Large intestine (tissue), 3 donors: ENCODE results near the gene TST. TPM values are rescaled to one million over a fixed set of nuclear protein-coding genes. Genes with fewer than 3 reads are reported as not detected.

ENCODE experiments used
- DNase-seq, 2 donors: peaks; one replicate each; pipeline versions ENCODE4 v3.0.0 to v3.0.0-alpha.2; 2013
- H3K27ac ChIP-seq: one replicate; pipeline ENCODE4 v1.5.1; 2013; ENCODE audit warnings: low read length
- H3K27me3 ChIP-seq: 2 replicates; pipeline ENCODE4 v1.6.1; 2013; ENCODE audit warnings: low read length; ENCODE audit not compliant: control insufficient read depth, insufficient read depth
- H3K36me3 ChIP-seq: 2 replicates; pipeline ENCODE4 v1.6.1; 2013; ENCODE audit warnings: low read length; ENCODE audit not compliant: control insufficient read depth, insufficient read depth
- H3K4me1 ChIP-seq: one replicate; pipeline ENCODE4 v1.6.1; 2013; ENCODE audit warnings: low read length; ENCODE audit not compliant: control insufficient read depth, insufficient read depth
- H3K4me3 ChIP-seq: one replicate; pipeline ENCODE4 v1.5.1; 2013; ENCODE audit warnings: low read length
- H3K9me3 ChIP-seq: one replicate; pipeline ENCODE4 v1.6.1; 2013; ENCODE audit warnings: mild to moderate bottlenecking, low read depth, low read length, moderate library complexity; ENCODE audit not compliant: control insufficient read depth
- WGBS: methylation state at CpG from one replicate; pipeline ENCODE4 v1.1.5; 2013; ENCODE audit warnings: low lambda C conversion rate; ENCODE audit not compliant: insufficient coverage; 5-methylcytosine and 5-hydroxymethylcytosine counted together
- polyA plus RNA-seq: library from polyadenylated mRNA; unstranded; fragments of 120-200 nt; gene quantifications from one replicate; pipeline ENCODE4 v1.2.1, GENCODE V29; 2013

TST gene
- polyA plus RNA-seq, 1 donor, result 87.6 TPM

GRCh38 chr22:37032535-37033460, 13.6 kb upstream of the TST start:
- Histone ChIP-seq H3K4me1 (peaks cover 66% of the 10 kb centered on the region), H3K9me3 (no peaks in the 10 kb centered on the region), H3K27me3 (no peaks in the 10 kb centered on the region), H3K36me3 (peaks cover 31% of the 10 kb centered on the region), H3K27ac (peak overlapping the region; percentile 99), H3K4me3 (peak overlapping the region; percentile 27)
- DNase-seq, result peak; percentile 95 to 98
- 0% methylated on average over 1 of the region's 18 CpGs for WGBS

DNA sequence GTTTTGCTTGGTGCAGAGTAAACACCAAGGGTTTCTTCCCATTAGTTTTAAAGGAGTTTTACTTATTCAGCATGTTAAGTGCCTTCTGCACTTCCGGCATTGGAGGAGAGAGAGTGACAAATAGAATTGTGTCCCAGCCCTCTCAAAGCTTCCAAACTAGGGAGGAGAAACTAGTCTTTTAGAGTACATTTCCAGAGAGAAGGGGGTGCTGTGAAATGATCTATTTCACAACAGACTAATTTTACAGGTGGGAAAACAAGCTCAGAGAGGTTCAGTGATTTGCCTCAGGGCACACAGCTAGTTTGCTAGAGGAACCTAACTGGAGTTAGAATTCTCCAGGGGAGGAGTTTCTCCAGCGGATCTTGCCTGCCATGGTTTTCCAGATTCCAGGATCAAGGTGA, 12.9 kb upstream of the TST start:
- no peaks in the 10 kb centered on the region for H3K27me3 ChIP-seq
- H3K4me1 ChIP-seq, result peaks cover 73% of the 10 kb centered on the region
- DNase-seq, result no peak
- H3K27ac ChIP-seq, result peak overlapping the region; percentile 99
- H3K36me3 ChIP-seq, result peaks cover 37% of the 10 kb centered on the region
- H3K9me3 ChIP-seq, result no peaks in the 10 kb centered on the region
- no CpG with 5 or more reads among the region's 2 CpGs for WGBS
- peak overlapping the region; percentile 27 for H3K4me3 ChIP-seq

DNA sequence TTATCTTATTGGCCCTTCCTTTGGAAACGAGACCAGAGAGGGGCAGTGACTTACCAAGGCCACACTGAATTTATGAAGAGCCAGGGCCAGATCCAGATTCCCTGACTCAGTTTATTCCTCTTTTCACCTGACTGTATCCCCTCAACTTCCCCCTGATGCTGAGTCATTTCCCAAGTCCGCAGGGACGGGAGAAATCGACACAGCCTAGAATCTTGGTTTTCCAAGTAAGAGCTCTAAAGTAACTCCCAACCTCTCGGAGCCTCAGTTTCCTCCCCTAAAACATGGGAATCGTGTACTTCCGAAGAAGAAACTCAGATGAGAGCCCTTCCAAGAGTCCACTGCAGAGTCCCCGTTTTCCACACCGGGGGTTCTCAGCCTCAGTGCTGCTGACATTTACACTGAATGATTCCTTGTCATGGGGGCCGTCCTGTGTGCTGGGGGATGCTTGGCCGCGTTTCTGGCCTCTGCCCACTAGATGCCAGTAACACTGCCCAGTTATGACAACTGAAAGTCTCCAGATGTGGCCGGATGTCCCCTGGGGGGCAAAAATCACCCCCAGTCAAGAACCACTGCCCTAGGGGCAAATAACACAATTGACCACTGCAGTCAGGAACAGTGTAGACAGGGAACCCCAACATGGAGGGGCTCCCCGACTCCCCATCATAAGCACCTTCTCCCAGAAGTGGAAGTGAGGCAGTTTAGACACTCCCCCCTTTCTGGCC, 11.5 kb upstream of the TST start:
- peaks cover 80% of the 10 kb centered on the region for H3K4me1 ChIP-seq
- DNase-seq, result no peak
- H3K27ac ChIP-seq, result peak overlapping the region; percentile 99
- 100% methylated on average over 1 of the region's 14 CpGs for WGBS
- H3K4me3 ChIP-seq, result no peak overlapping the region
- no peaks in the 10 kb centered on the region for H3K27me3 ChIP-seq
- peaks cover 50% of the 10 kb centered on the region for H3K36me3 ChIP-seq
- no peaks in the 10 kb centered on the region for H3K9me3 ChIP-seq

GRCh38 chr22:37028692-37029674, 9.7 kb upstream of the TST start:
- H3K9me3 ChIP-seq, result peaks cover 9% of the 10 kb centered on the region
- no peaks in the 10 kb centered on the region for H3K27me3 ChIP-seq
- WGBS, result no CpG with 5 or more reads among the region's 22 CpGs
- H3K27ac ChIP-seq, result peak overlapping the region; percentile 29
- peaks cover 70% of the 10 kb centered on the region for H3K4me1 ChIP-seq
- peaks cover 66% of the 10 kb centered on the region for H3K36me3 ChIP-seq
- DNase-seq, result peak in 1 of 2 donors; percentile 44
- H3K4me3 ChIP-seq, result no peak overlapping the region

- H3K4me3 ChIP-seq, result no peak overlapping the region
- H3K9me3 ChIP-seq, result peaks cover 11% of the 10 kb centered on the region
- peak overlapping the region; percentile 13 for H3K27ac ChIP-seq
- 70% methylated on average over 3 of the region's 7 CpGs for WGBS
- peaks cover 66% of the 10 kb centered on the region for H3K36me3 ChIP-seq
- peaks cover 64% of the 10 kb centered on the region for H3K4me1 ChIP-seq
- DNase-seq, result peak in 1 of 2 donors; percentile 50
- no peaks in the 10 kb centered on the region for H3K27me3 ChIP-seq
These were observed 8.3 kb upstream of the TST start for GRCh38 chr22:37027556-37027955.

DNA sequence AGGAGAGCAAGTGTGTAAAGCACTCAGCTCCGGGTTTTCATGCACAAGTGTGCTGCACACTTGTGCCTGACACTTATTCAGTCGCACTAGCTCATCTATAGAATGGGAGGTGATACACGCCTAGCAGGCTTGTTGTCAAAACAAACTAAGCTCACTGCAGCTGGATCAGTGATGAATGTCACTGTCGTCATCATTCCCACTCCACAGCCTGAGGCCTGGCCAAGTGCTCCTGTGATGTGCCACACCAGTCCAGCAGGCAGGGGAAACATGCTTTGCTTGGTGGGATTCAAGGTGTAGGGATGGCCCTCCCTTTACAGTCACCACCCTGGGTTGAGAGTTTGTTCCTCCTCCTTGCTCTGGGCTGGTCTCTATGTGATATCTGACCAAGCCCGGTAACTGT, 7.1 kb upstream of the TST start:
- Histone ChIP-seq H3K4me1 (peaks cover 63% of the 10 kb centered on the region), H3K9me3 (peaks cover 11% of the 10 kb centered on the region), H3K27ac (peak overlapping the region; percentile 93), H3K27me3 (no peaks in the 10 kb centered on the region), H3K4me3 (peak overlapping the region; percentile 48), H3K36me3 (peaks cover 66% of the 10 kb centered on the region)
- no CpG with 5 or more reads among the region's 5 CpGs for WGBS
- no peak for DNase-seq

GRCh38 chr22:37025500-37026070, 6.3 kb upstream of the TST start:
- peak overlapping the region; percentile 48 for H3K4me3 ChIP-seq

GRCh38 chr22:37024339-37025157, 5.3 kb upstream of the TST start:
- Histone ChIP-seq H3K9me3 (peaks cover 11% of the 10 kb centered on the region), H3K36me3 (peaks cover 49% of the 10 kb centered on the region), H3K4me1 (peaks cover 69% of the 10 kb centered on the region), H3K27me3 (no peaks in the 10 kb centered on the region), H3K4me3 (peak overlapping the region; percentile 48), H3K27ac (peak overlapping the region; percentile 93)
- no CpG with 5 or more reads among the region's 71 CpGs for WGBS
- no peak for DNase-seq

More at GRCh38 chr22:37025500-37026070, 6.3 kb upstream of the TST start:
- DNase-seq, result no peak
- H3K27ac ChIP-seq, result peak overlapping the region; percentile 93
- H3K4me1 ChIP-seq, result peaks cover 65% of the 10 kb centered on the region
- no peaks in the 10 kb centered on the region for H3K27me3 ChIP-seq
- H3K36me3 ChIP-seq, result peaks cover 59% of the 10 kb centered on the region
- WGBS, result no CpG with 5 or more reads among the region's 10 CpGs
- H3K9me3 ChIP-seq, result peaks cover 11% of the 10 kb centered on the region

DNA sequence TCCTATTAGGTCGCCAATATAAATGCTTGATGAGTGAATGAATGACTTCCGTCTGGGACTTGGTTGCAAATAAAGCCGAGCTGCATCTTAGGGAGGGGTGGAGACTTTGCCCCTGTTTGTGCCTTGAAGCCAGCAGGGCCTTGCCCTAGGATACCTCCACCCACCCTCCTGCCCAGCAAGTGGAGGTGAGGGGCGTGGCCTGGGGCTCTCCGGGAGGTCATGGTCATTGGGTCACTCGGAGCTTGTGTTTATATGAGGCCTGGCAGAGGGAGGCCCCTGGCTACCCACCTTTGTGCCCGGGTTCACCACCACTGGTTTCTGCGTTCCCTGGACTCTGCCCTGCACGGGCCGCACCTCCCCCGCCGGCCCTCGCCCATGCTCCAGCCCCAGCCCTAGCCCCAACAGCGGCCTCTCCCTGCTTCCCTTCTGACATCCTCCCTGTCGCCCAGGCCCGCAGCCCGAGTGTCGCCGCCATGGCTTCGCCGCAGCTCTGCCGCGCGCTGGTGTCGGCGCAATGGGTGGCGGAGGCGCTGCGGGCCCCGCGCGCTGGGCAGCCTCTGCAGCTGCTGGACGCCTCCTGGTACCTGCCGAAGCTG, 4.6 kb upstream of the TST start:
- H3K27me3 ChIP-seq, result no peaks in the 10 kb centered on the region
- H3K4me1 ChIP-seq, result peaks cover 64% of the 10 kb centered on the region
- peaks cover 11% of the 10 kb centered on the region for H3K9me3 ChIP-seq
- H3K36me3 ChIP-seq, result peaks cover 42% of the 10 kb centered on the region
- peak; percentile 92 for DNase-seq
- WGBS, result no CpG with 5 or more reads among the region's 34 CpGs
- peak overlapping the region; percentile 93 for H3K27ac ChIP-seq
- peak overlapping the region; percentile 48 for H3K4me3 ChIP-seq
